ENCODE results near the gene BRSK2. TPM values are rescaled to one million over a fixed set of nuclear protein-coding genes. Genes with fewer than 3 reads are reported as not detected.

Gene BRSK2
- total and polyA plus RNA-seq, 2 experiments from 2014 or later = 4.7 to 13.6 TPM

- TF ChIP-seq EZH2 (IDR thresholded peaks at IDR 0.05; ENCODE audit: borderline replicate concordance) (no peak), EZH2phosphoT487 (IDR thresholded peaks at IDR 0.05; ENCODE audit: low read depth, severe bottlenecking, unreplicated experiment) (no peak), CTCF (IDR thresholded peaks at IDR 0.05; ENCODE audit: poor library complexity) (no peak)
- Histone ChIP-seq H3K9me2 (replicated peaks; ENCODE audit: insufficient read depth) (no peaks in the 10 kb centered on the region), H3K4me2 (no peak overlapping the region), H3K79me2 (no peaks in the 10 kb centered on the region), H2AFZ (no peak overlapping the region), H3K4me1 (ENCODE audit: insufficient read depth) (no peaks in the 10 kb centered on the region), H3K36me3 (replicated peaks; ENCODE audit: insufficient read depth, low read depth) (no peaks in the 10 kb centered on the region), H4K20me1 (ENCODE audit: insufficient read depth, poor library complexity, severe bottlenecking) (no peaks in the 10 kb centered on the region), H3K9me3 (ENCODE audit: low read depth) (no peaks in the 10 kb centered on the region), H3K27me3 (no peaks in the 10 kb centered on the region), H3K27ac (no peak overlapping the region), H3K4me3 (no peak overlapping the region)
- DNase-seq (ENCODE audit: low spot score) = no peak
- 83% methylated on average over 25 of the region's 32 CpGs for WGBS (ENCODE audit: low lambda C conversion rate, missing lambda C conversion rate)
Observed at GRCh38 chr11:1444823-1445422, 55.2 kb downstream of the BRSK2 start.

- TF ChIP-seq EZH2 (IDR thresholded peaks at IDR 0.05; ENCODE audit: borderline replicate concordance) (no peak), CTCF (IDR thresholded peaks at IDR 0.05; ENCODE audit: poor library complexity) (no peak), EZH2phosphoT487 (IDR thresholded peaks at IDR 0.05; ENCODE audit: low read depth, severe bottlenecking, unreplicated experiment) (no peak)
- WGBS (ENCODE audit: low lambda C conversion rate, missing lambda C conversion rate) = 95% methylated on average over 21 of the region's 30 CpGs
- DNase-seq (ENCODE audit: low spot score) = no peak
Observed at GRCh38 chr11:1445741-1446445, 56.2 kb downstream of the BRSK2 start.

GRCh38 chr11:1446623-1447022 lies 56.9 kb downstream of the BRSK2 start:
- no peaks in the 10 kb centered on the region for H3K9me3 ChIP-seq (ENCODE audit: low read depth)
- no peak for DNase-seq (ENCODE audit: low spot score)
- no peaks in the 10 kb centered on the region for H3K79me2 ChIP-seq
- no peaks in the 10 kb centered on the region for H3K27me3 ChIP-seq
- H3K4me3 ChIP-seq = no peak overlapping the region
- H3K36me3 ChIP-seq (replicated peaks; ENCODE audit: insufficient read depth, low read depth) = no peaks in the 10 kb centered on the region
- no peaks in the 10 kb centered on the region for H3K9me2 ChIP-seq (replicated peaks; ENCODE audit: insufficient read depth)
- no peak overlapping the region for H3K4me2 ChIP-seq
- TF ChIP-seq CTCF (IDR thresholded peaks at IDR 0.05; ENCODE audit: poor library complexity) = no peak
- no peak for TF ChIP-seq EZH2 (IDR thresholded peaks at IDR 0.05; ENCODE audit: borderline replicate concordance)
- TF ChIP-seq EZH2phosphoT487 (IDR thresholded peaks at IDR 0.05; ENCODE audit: low read depth, severe bottlenecking, unreplicated experiment) = no peak
- H2AFZ ChIP-seq = no peak overlapping the region
- no peak overlapping the region for H3K27ac ChIP-seq
- no peaks in the 10 kb centered on the region for H3K4me1 ChIP-seq (ENCODE audit: insufficient read depth)
- 85% methylated on average over 9 of the region's 9 CpGs for WGBS (ENCODE audit: low lambda C conversion rate, missing lambda C conversion rate)
- H4K20me1 ChIP-seq (ENCODE audit: insufficient read depth, poor library complexity, severe bottlenecking) = no peaks in the 10 kb centered on the region

More at GRCh38 chr11:1445741-1446445, 56.2 kb downstream of the BRSK2 start:
- Histone ChIP-seq H3K4me1 (ENCODE audit: insufficient read depth) (no peaks in the 10 kb centered on the region), H3K27me3 (no peaks in the 10 kb centered on the region), H4K20me1 (ENCODE audit: insufficient read depth, poor library complexity, severe bottlenecking) (no peaks in the 10 kb centered on the region), H3K4me2 (no peak overlapping the region), H3K27ac (no peak overlapping the region), H3K79me2 (no peaks in the 10 kb centered on the region), H3K36me3 (replicated peaks; ENCODE audit: insufficient read depth, low read depth) (no peaks in the 10 kb centered on the region), H3K9me3 (ENCODE audit: low read depth) (no peaks in the 10 kb centered on the region), H3K9me2 (replicated peaks; ENCODE audit: insufficient read depth) (no peaks in the 10 kb centered on the region), H3K4me3 (no peak overlapping the region), H2AFZ (no peak overlapping the region)
